OCI-LY7 (cell line): ENCODE measurements around the gene SIRPA. TPM values are rescaled to one million over a fixed set of nuclear protein-coding genes. Genes with fewer than 3 reads are reported as not detected.

ENCODE experiments used
- BruUV-seq: library from RNA; stranded (reverse); fragments of 400-500 nt; replicated peaks from 2 replicates; lab custom pipeline; 2021; lab: Mats Ljungman, UMichigan
- CTCF ChIA-PET: fragments of 300-600 bp; sonication (Branson Sonifier 250); formaldehyde crosslinking; loops from one replicate; lab custom pipeline; 2022; ENCODE audit warnings: antibody characterized with exemption; ENCODE audit not compliant: unreplicated experiment; lab: Charles Lee
- POLR2A ChIA-PET: fragments of 300-600 bp; sonication (Branson Sonifier 250); formaldehyde crosslinking; loops from one replicate; lab custom pipeline; 2022; ENCODE audit warnings: antibody characterized with exemption; lab: Charles Lee
- DNase-seq: peaks from one replicate; pipeline ENCODE4 v3.0.0-alpha.2; 2015; ENCODE audit warnings: low spot score
- H2AFZ ChIP-seq: fragments of 200-600 bp; sonication (generic), shearing (Covaris generic); 2 replicates; pipeline ENCODE4 v1.6.1; 2014; ENCODE audit warnings: mild to moderate bottlenecking, antibody characterized with exemption, low read length, moderate library complexity
- H3K27ac ChIP-seq: fragments of 200-600 bp; sonication (generic); 2 replicates; pipeline ENCODE4 v1.5.1; 2014; ENCODE audit warnings: mixed run types, low read depth, mild to moderate bottlenecking, moderate library complexity, low read length, inconsistent platforms; ENCODE audit not compliant: poor library complexity, severe bottlenecking
- H3K36me3 ChIP-seq: fragments of 200-600 bp; sonication (generic); 2 replicates; pipeline ENCODE4 v1.6.1; 2014; ENCODE audit warnings: mild to moderate bottlenecking, antibody characterized with exemption, low read length, moderate library complexity, mixed read lengths; ENCODE audit not compliant: insufficient read depth
- H3K4me1 ChIP-seq: fragments of 200-600 bp; sonication (generic); 2 replicates; pipeline ENCODE4 v1.5.1; 2014; ENCODE audit warnings: mild to moderate bottlenecking, low read length; ENCODE audit not compliant: insufficient read depth, poor library complexity, severe bottlenecking
- H3K4me2 ChIP-seq: fragments of 200-600 bp; sonication (generic); 2 replicates; pipeline ENCODE4 v1.6.1; 2014; ENCODE audit warnings: mild to moderate bottlenecking, low read length
- H3K4me3 ChIP-seq: fragments of 200-600 bp; sonication (generic); 2 replicates; pipeline ENCODE4 v1.5.1; 2014; ENCODE audit warnings: mild to moderate bottlenecking, low read depth, low read length; ENCODE audit not compliant: poor library complexity, severe bottlenecking
- H3K79me2 ChIP-seq: fragments of 200-600 bp; sonication (generic); 2 replicates; pipeline ENCODE4 v1.6.1; 2016; ENCODE audit warnings: low read depth, mild to moderate bottlenecking, low read length, moderate library complexity, mixed read lengths; ENCODE audit not compliant: insufficient read depth
- H3K9me2 ChIP-seq: fragments of 200-600 bp; sonication (generic); 2 replicates; pipeline ENCODE4 v1.6.1; 2016; ENCODE audit warnings: mild to moderate bottlenecking, low read length, mixed read lengths; ENCODE audit not compliant: insufficient read depth
- H3K9me3 ChIP-seq: fragments of 200-600 bp; sonication (generic); 2 replicates; pipeline ENCODE4 v1.6.1; 2014; ENCODE audit warnings: mild to moderate bottlenecking, mixed run types, low read length, mixed read lengths
- H4K20me1 ChIP-seq: fragments of 200-600 bp; sonication (generic); 2 replicates; pipeline ENCODE4 v1.6.1; 2014; ENCODE audit warnings: mild to moderate bottlenecking, antibody characterized with exemption, low read length, moderate library complexity, mixed read lengths; ENCODE audit not compliant: insufficient read depth
- EZH2phosphoT487 ChIP-seq: fragments of 200-600 bp; sonication (generic); IDR thresholded peaks from 2 replicates; pipeline ENCODE4 v1.6.1; 2018; ENCODE audit warnings: low read depth, borderline replicate concordance, mild to moderate bottlenecking, mixed run types, antibody characterized with exemption, low read length, moderate library complexity, mixed read lengths
- intact Hi-C: fragments of 100-400 bp; cut with micrococcal nuclease; formaldehyde crosslinking; loops from one replicate; pipeline ENCODE4 v1.10.0; 2022; ENCODE audit not compliant: unreplicated experiment
- total RNA-seq, 2 experiments: library from RNA; depleted of rRNA in 1 of 2; stranded (reverse); fragments of >200 nt in 1 of 2; shearing (Covaris generic) in 1 of 2; gene quantifications; 2 replicates each; pipeline ENCODE4 v1.2.3, GENCODE V29; 2014 to 2022
- TF ChIP-seq, protein P1 (sequence below): fragments of 200-600 bp; sonication (generic); conservative IDR thresholded peaks from 2 replicates; pipeline ENCODE4 v1.5.1; 2014; ENCODE audit warnings: mild to moderate bottlenecking, antibody characterized with exemption, low read length, moderate library complexity, mixed read lengths

Gene SIRPA
- total RNA-seq, 2 experiments from 2014 or later = not detected

DNA sequence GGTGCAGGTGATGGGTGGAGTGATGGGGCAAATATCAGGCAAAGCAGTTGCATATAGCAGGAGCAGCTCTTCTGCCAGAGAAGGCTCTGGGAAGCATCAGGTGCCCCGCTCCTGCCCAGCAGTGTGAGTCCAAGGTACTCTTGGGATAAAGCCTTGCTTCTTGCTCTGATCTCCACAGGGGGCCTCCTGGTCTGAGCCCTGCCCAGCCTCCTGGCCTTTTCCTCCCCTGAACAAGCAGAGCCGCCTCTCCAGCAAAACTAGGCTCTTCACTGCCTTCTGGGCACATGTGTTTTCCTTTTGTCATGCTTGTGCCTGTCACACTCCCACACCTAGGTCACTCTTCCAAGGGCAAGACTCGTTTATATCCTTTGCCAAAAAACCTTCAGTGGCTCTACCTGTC, 34.3 kb downstream of the SIRPA start:
- Histone ChIP-seq H3K4me1 (no peaks in the 10 kb centered on the region), H3K36me3 (no peaks in the 10 kb centered on the region), H3K4me3 (no peak overlapping the region), H2AFZ (no peak overlapping the region), H3K27ac (no peak overlapping the region), H3K9me3 (no peaks in the 10 kb centered on the region), H3K9me2 (no peaks in the 10 kb centered on the region), H3K4me2 (no peak overlapping the region), H4K20me1 (no peaks in the 10 kb centered on the region), H3K79me2 (no peaks in the 10 kb centered on the region)
- CTCF ChIA-PET = no interaction called here
- no TSS peak for BruUV-seq
- POLR2A ChIA-PET = no interaction called here
- TF ChIP-seq EZH2phosphoT487 = no peak
- TF ChIP-seq, protein P1, sequence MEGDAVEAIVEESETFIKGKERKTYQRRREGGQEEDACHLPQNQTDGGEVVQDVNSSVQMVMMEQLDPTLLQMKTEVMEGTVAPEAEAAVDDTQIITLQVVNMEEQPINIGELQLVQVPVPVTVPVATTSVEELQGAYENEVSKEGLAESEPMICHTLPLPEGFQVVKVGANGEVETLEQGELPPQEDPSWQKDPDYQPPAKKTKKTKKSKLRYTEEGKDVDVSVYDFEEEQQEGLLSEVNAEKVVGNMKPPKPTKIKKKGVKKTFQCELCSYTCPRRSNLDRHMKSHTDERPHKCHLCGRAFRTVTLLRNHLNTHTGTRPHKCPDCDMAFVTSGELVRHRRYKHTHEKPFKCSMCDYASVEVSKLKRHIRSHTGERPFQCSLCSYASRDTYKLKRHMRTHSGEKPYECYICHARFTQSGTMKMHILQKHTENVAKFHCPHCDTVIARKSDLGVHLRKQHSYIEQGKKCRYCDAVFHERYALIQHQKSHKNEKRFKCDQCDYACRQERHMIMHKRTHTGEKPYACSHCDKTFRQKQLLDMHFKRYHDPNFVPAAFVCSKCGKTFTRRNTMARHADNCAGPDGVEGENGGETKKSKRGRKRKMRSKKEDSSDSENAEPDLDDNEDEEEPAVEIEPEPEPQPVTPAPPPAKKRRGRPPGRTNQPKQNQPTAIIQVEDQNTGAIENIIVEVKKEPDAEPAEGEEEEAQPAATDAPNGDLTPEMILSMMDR = no peak
- no peak for DNase-seq
- intact Hi-C loops = no loop called here

DNA sequence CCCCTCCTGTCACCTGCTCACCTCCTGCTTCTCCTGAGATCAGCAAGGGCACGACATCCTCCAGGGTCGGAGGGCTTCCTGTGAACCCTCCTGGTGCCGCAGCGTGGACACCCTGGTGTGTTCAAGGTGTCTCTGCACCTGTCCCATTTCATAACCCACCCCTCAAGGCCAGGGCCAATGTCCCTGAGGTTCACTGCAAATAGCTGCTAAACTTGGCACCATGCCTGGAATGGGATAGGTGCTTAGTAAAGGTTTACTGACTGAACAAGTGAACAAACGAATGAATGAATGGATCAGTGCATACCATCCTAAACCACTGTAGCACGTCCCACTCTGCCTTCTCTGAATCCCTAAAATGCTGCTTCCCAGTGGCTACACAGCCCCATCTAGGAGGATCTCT, 35.0 kb downstream of the SIRPA start:
- Histone ChIP-seq H3K79me2 (no peaks in the 10 kb centered on the region), H3K4me2 (no peak overlapping the region), H3K4me1 (no peaks in the 10 kb centered on the region), H3K36me3 (no peaks in the 10 kb centered on the region), H4K20me1 (no peaks in the 10 kb centered on the region), H3K9me3 (no peaks in the 10 kb centered on the region), H3K27ac (no peak overlapping the region), H3K9me2 (no peaks in the 10 kb centered on the region), H2AFZ (no peak overlapping the region), H3K4me3 (no peak overlapping the region)
- ChIA-PET CTCF (no interaction called here), POLR2A (no interaction called here)
- intact Hi-C loops = no loop called here
- no TSS peak for BruUV-seq
- TF ChIP-seq, protein P1 = no peak
- TF ChIP-seq EZH2phosphoT487 = no peak
- DNase-seq = no peak

- TF ChIP-seq EZH2phosphoT487 = no peak
- TF ChIP-seq, protein P1 = no peak
- H3K9me3 ChIP-seq = no peaks in the 10 kb centered on the region
- no peaks in the 10 kb centered on the region for H4K20me1 ChIP-seq
- no peaks in the 10 kb centered on the region for H3K9me2 ChIP-seq
- H3K27ac ChIP-seq = no peak overlapping the region
- intact Hi-C loops = no loop called here
- no peak overlapping the region for H2AFZ ChIP-seq
- no peaks in the 10 kb centered on the region for H3K36me3 ChIP-seq
- no peaks in the 10 kb centered on the region for H3K79me2 ChIP-seq
- ChIA-PET CTCF (no interaction called here), POLR2A (no interaction called here)
- no peak overlapping the region for H3K4me2 ChIP-seq
- no peak overlapping the region for H3K4me3 ChIP-seq
- no peak for DNase-seq
- no peaks in the 10 kb centered on the region for H3K4me1 ChIP-seq
- BruUV-seq = no TSS peak
These were observed 36.6 kb downstream of the SIRPA start for GRCh38 chr20:1931830-1932229.
